HL-60 (cell line): Measurements from ENCODE around the gene MYOM1.

Source experiments
- DNase-seq, 2 experiments: peaks; one replicate each; pipeline ENCODE4 v3.0.0-alpha.2; 2010 to 2020; ENCODE audit warnings: low read depth in 1 of 2, low spot score in 1 of 2
- H3K27ac ChIP-seq: fragments of 250-450 bp; sonication (Bioruptor Pico); replicated peaks from 2 replicates; pipeline ENCODE4 v1.5.1; 2020; ENCODE audit warnings: mild to moderate bottlenecking, moderate library complexity
- H3K27me3 ChIP-seq: fragments of 250-450 bp; sonication (Bioruptor Pico); 2 replicates; pipeline ENCODE4 v1.5.1; 2021; ENCODE audit warnings: mild to moderate bottlenecking, moderate library complexity; ENCODE audit not compliant: insufficient read depth, poor library complexity, severe bottlenecking
- H3K4me3 ChIP-seq: replicated peaks from 2 replicates; pipeline ENCODE4 v1.5.1; 2011; ENCODE audit warnings: mild to moderate bottlenecking, control low read depth, low read length; ENCODE audit not compliant: insufficient read depth
- CTCF ChIP-seq: IDR thresholded peaks from one replicate; pipeline ENCODE4 v1.5.1; 2011; ENCODE audit warnings: low read length, control low read depth, inconsistent platforms; ENCODE audit not compliant: insufficient read depth
- GABPA ChIP-seq: IDR thresholded peaks from 2 replicates; pipeline ENCODE4 v1.6.1; 2012; ENCODE audit warnings: low read depth
- POLR2AphosphoS5 ChIP-seq: IDR thresholded peaks from 2 replicates; pipeline ENCODE4 v1.6.1; 2012; ENCODE audit warnings: low read depth
- REST ChIP-seq: IDR thresholded peaks from 2 replicates; pipeline ENCODE4 v1.6.1; 2012; ENCODE audit warnings: low read depth; ENCODE audit not compliant: insufficient replicate concordance
- SPI1 ChIP-seq: IDR thresholded peaks from 2 replicates; pipeline ENCODE4 v1.6.1; 2012; ENCODE audit warnings: low read depth, mild to moderate bottlenecking, borderline replicate concordance

MYOM1 gene

GRCh38 chr18:3135536-3135935 is 84.2 kb downstream of the MYOM1 start:
- Histone ChIP-seq H3K27ac (no peak overlapping the region), H3K27me3 (no peaks in the 10 kb centered on the region), H3K4me3 (no peak overlapping the region)
- TF ChIP-seq REST: no peak
- no peak for DNase-seq

GRCh38 chr18:3132700-3133099 is 87.1 kb downstream of the MYOM1 start:
- Histone ChIP-seq H3K27ac (no peak overlapping the region), H3K4me3 (no peak overlapping the region), H3K27me3 (no peaks in the 10 kb centered on the region)
- no peak for DNase-seq
- TF ChIP-seq REST (no peak), SPI1 (no peak), CTCF (no peak), GABPA (no peak), POLR2AphosphoS5 (no peak)

- no peaks in the 10 kb centered on the region for H3K27me3 ChIP-seq
- H3K4me3 ChIP-seq: no peak overlapping the region
- no peak for TF ChIP-seq REST
- no peak for TF ChIP-seq CTCF
- no peak for TF ChIP-seq GABPA
- no peak for TF ChIP-seq POLR2AphosphoS5
- TF ChIP-seq SPI1: no peak
- no peak overlapping the region for H3K27ac ChIP-seq
- no peak for DNase-seq
Measured at GRCh38 chr18:3130344-3130743, 89.4 kb downstream of the MYOM1 start.
